Sigmoid colon (tissue), 7 donors: ENCODE results near the gene PEPD. TPM values are rescaled to one million over a fixed set of nuclear protein-coding genes. Genes with fewer than 3 reads are reported as not detected.

Experiments used
- DNase-seq: peaks from one replicate; pipeline ENCODE4 v3.0.0-alpha.2; 2019
- H3K27ac ChIP-seq, 4 donors: fragments of 200-600 bp; sonication (generic); one replicate each; pipeline ENCODE4 v1.5.1; 2016 to 2019; ENCODE audit warnings: mild to moderate bottlenecking in 1 of 4
- H3K27me3 ChIP-seq, 3 donors: fragments of 200-600 bp; sonication (generic); one replicate each; pipeline ENCODE4 v1.5.1; 2019; ENCODE audit warnings: mild to moderate bottlenecking in 1 of 3
- H3K36me3 ChIP-seq, 4 donors: fragments of 200-600 bp; sonication (generic); one replicate each; pipeline ENCODE4 v1.5.1; 2016 to 2019
- H3K4me1 ChIP-seq, 4 donors: fragments of 200-600 bp; sonication (generic); one replicate each; pipeline ENCODE4 v1.5.1; 2017 to 2019
- H3K4me3 ChIP-seq, 4 donors: fragments of 200-600 bp; sonication (generic); one replicate each; pipeline ENCODE4 v1.5.1; 2017 to 2019; ENCODE audit warnings: mild to moderate bottlenecking in 2 of 4, moderate library complexity in 1 of 4
- H3K9me3 ChIP-seq, 4 donors: fragments of 200-600 bp in 3 of 4; sonication (generic) in 3 of 4; one replicate each; pipeline versions ENCODE4 v1.5.1 to v1.6.1; 2013 to 2019
- EP300 ChIP-seq, 4 donors: sonication (generic); formaldehyde crosslinking; IDR thresholded peaks; one replicate each; pipeline ENCODE4 v1.6.1; 2017; ENCODE audit warnings: antibody characterized with exemption in 4 of 4
- POLR2A ChIP-seq, 2 donors: fragments of 450-650 bp; IDR thresholded peaks; one replicate each; pipeline ENCODE4 v1.6.1; 2016; ENCODE audit warnings: antibody characterized with exemption in 2 of 2, mild to moderate bottlenecking in 2 of 2, moderate library complexity in 2 of 2
- POLR2AphosphoS5 ChIP-seq, 4 donors: sonication (generic); formaldehyde crosslinking; IDR thresholded peaks; one replicate each; pipeline ENCODE4 v1.6.1; 2017; ENCODE audit warnings: antibody characterized with exemption in 4 of 4
- WGBS, 2 donors: extraction: QIAGEN DNeasy Blood & Tissue Kit; methylation state at CpG; one replicate each; pipeline ENCODE4 v1.1.7; 2013; 5-methylcytosine and 5-hydroxymethylcytosine counted together
- intact Hi-C: fragments of 100-400 bp; cut with DNase I; formaldehyde crosslinking; loops from one replicate; pipeline ENCODE4 v1.15.1; 2023
- polyA plus RNA-seq, 3 donors: library from polyadenylated mRNA; stranded (reverse); fragments of 200-250 nt; gene quantifications; one replicate each; pipeline ENCODE4 v1.2.3, GENCODE V29; 2013
- total RNA-seq, 4 donors: library from RNA; depleted of rRNA; stranded (reverse); fragments of >200 nt; gene quantifications; one replicate each; pipeline ENCODE4 v1.1.0, GENCODE V29; 2016
- TF ChIP-seq, protein P1 (sequence below), 4 experiments: fragments of 450-650 bp in 3 of 4; fragments of 200-600 bp in 1 of 4; IDR thresholded peaks; one replicate each; pipeline ENCODE4 v1.5.1; 2016 to 2019; ENCODE audit warnings: antibody characterized with exemption in 4 of 4, mild to moderate bottlenecking in 3 of 4, moderate library complexity in 2 of 4
- donor health status: healthy with polysubstance abuse.
- donor health status: Bipolar disorder and iron deficiency.
- donor health status: healthy.

Gene PEPD
- total and polyA plus RNA-seq, 7 donors = 50.0 to 187 (median 67.8) TPM

DNA sequence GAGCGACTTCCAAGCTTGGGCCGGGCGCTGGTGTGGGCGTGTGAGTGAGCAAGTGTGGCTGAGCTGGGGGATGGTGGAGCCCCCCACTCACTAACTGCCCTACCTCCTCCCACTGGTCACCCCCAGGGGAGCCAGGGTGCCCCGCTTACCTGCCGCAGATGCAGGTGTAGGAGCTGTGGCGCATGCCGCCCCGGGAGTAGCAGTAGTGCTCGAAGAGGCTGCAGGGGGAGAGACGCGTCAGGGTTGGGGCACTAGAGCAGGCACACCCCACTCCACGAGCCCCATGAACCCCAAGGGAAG, 108.2 kb downstream of the PEPD start:
- TF ChIP-seq POLR2A (IDR thresholded peaks at IDR 0.05) = no peak
- no peak for TF ChIP-seq EP300 (IDR thresholded peaks at IDR 0.05)
- TF ChIP-seq, protein P1, sequence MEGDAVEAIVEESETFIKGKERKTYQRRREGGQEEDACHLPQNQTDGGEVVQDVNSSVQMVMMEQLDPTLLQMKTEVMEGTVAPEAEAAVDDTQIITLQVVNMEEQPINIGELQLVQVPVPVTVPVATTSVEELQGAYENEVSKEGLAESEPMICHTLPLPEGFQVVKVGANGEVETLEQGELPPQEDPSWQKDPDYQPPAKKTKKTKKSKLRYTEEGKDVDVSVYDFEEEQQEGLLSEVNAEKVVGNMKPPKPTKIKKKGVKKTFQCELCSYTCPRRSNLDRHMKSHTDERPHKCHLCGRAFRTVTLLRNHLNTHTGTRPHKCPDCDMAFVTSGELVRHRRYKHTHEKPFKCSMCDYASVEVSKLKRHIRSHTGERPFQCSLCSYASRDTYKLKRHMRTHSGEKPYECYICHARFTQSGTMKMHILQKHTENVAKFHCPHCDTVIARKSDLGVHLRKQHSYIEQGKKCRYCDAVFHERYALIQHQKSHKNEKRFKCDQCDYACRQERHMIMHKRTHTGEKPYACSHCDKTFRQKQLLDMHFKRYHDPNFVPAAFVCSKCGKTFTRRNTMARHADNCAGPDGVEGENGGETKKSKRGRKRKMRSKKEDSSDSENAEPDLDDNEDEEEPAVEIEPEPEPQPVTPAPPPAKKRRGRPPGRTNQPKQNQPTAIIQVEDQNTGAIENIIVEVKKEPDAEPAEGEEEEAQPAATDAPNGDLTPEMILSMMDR (IDR thresholded peaks at IDR 0.05) = no peak
- TF ChIP-seq POLR2AphosphoS5 (IDR thresholded peaks at IDR 0.05) = no peak
- no peak overlapping the region for H3K27ac ChIP-seq
- no peak for DNase-seq
- H3K4me3 ChIP-seq = no peak overlapping the region
- intact Hi-C loops = no loop called here
- H3K9me3 ChIP-seq = no peaks in the 10 kb centered on the region
- H3K36me3 ChIP-seq = peaks cover 0 to 13% (median 0%) of the 10 kb centered on the region in 4 donors
- no peaks in the 10 kb centered on the region for H3K27me3 ChIP-seq
- WGBS, 2 donors = 83 to 94% methylated on average over 13 of the region's 13 CpGs
- peaks cover 0 to 16% (median 12%) of the 10 kb centered on the region in 4 donors for H3K4me1 ChIP-seq

DNA sequence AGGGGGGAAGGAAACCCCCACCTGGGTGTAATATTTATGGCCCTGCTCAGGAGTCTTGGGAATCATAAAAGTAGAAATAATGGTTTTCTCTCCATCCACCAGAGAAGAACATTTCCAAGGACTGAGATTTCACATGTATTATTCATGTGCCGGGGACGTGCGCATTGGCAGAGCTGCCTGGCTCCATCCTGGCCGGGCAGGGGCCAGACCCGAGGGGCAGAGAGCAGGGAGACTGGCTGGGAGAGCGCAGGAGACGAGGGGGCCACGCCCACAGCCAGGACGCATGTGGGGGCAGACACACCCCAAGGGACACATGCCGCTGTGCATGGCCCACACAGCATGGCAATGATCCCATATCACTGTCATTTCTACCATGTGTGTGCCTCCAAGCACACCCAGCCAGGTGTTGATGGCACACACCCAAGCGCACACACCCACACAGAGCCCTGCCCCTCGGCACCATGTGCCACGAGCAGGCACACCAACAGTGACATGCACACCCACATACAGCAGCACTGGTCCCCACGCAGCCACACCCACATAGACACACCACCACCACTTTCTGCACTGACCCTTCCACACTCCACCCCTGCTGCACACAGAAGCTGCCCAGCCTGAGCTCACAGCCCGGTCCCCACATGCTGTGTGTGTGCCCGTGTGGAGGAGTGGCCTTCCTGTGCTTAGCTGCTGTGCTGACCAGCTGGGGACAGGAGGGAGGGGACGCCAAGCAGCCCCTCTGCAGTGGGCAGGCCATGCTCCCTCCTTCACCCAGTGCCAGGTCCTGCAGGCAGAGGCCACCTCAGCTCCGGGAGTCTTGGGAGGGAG, 108.8 kb downstream of the PEPD start:
- intact Hi-C loops = no loop called here
- Histone ChIP-seq H3K36me3 (peaks cover 0 to 13% (median 0%) of the 10 kb centered on the region in 4 donors), H3K27me3 (no peaks in the 10 kb centered on the region), H3K4me1 (peaks cover 0 to 16% (median 12%) of the 10 kb centered on the region in 4 donors), H3K9me3 (no peaks in the 10 kb centered on the region), H3K4me3 (no peak overlapping the region), H3K27ac (no peak overlapping the region)
- no peak for DNase-seq
- no peak for TF ChIP-seq EP300 (IDR thresholded peaks at IDR 0.05)
- TF ChIP-seq, protein P1 (IDR thresholded peaks at IDR 0.05) = no peak
- no peak for TF ChIP-seq POLR2A (IDR thresholded peaks at IDR 0.05)
- 22 to 68% methylated on average over 18 of the region's 18 CpGs for WGBS, 2 donors

DNA sequence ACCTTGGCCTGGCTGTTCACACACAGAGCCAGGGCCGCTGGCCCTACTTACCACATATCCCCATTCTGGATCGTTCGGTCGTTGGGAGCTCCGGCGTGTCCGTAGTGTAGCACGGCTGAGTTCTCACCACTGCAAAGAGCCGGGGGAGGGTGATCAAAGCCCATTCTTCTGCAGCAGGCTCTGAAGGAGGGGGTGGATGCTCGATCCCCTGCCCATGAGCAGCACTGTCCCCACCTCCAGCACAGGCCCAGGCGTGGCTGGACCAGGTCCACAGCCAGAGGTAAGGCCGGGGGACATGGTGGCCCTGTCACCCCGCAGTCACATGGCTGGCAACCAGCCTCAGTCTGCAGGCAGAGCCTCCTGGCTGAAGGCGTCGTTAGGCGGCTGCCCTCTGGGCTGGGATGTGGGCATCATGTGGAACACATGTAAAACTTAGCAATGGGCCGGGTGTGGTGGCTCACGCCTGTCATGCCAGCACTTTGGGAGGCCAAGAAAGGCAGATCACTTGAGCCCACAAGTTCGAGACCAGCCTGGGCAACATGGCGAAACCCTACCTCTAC, 109.9 kb downstream of the PEPD start:
- 92 to 93% methylated on average over 20 of the region's 20 CpGs for WGBS, 2 donors
- intact Hi-C loops = no loop called here
- TF ChIP-seq POLR2A (IDR thresholded peaks at IDR 0.05) (no peak), POLR2AphosphoS5 (IDR thresholded peaks at IDR 0.05) (no peak), EP300 (IDR thresholded peaks at IDR 0.05) (no peak)
- TF ChIP-seq, protein P1 (IDR thresholded peaks at IDR 0.05) = no peak
- no peaks in the 10 kb centered on the region for H3K27me3 ChIP-seq
- H3K9me3 ChIP-seq = no peaks in the 10 kb centered on the region
- peaks cover 0 to 13% (median 0%) of the 10 kb centered on the region in 4 donors for H3K36me3 ChIP-seq
- DNase-seq = no peak
- peaks cover 0 to 8% (median 5%) of the 10 kb centered on the region in 4 donors for H3K4me1 ChIP-seq
- H3K4me3 ChIP-seq = no peak overlapping the region
- H3K27ac ChIP-seq = no peak overlapping the region

DNA sequence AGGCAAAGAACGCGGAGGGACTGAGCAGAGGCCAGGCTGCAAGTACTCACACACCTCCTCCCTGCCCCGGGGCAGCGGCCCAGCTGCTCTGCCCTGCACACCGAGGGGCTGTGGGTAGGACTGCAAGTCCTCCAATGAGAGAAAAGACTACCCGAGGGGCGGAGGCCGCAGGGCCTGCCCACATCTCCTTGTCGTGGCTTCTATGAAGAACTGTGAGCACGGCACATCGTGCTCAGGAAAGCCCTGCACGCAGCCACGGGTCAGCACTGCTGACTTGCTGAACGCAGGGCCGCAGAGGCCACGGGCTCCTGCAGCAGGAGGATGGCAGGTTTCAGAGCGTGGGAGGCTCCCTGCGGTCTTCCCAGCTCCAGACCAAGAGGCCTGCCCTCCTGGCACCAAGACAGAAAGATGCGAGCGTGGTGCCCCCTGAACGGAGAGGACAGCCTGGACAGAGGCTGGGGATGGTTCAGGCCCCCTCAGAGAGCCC, 110.6 kb downstream of the PEPD start:
- intact Hi-C loops = loop anchor here (1.0 kb wide), 1 partner anchor 166 kb away; no protein-coding TSS in a partner anchor
- WGBS, 2 donors = 90 to 92% methylated on average over 21 of the region's 21 CpGs
- H3K36me3 ChIP-seq = peaks cover 0 to 13% (median 0%) of the 10 kb centered on the region in 4 donors
- no peak overlapping the region for H3K4me3 ChIP-seq
- TF ChIP-seq POLR2A (IDR thresholded peaks at IDR 0.05) = no peak
- TF ChIP-seq POLR2AphosphoS5 (IDR thresholded peaks at IDR 0.05) = no peak
- TF ChIP-seq EP300 (IDR thresholded peaks at IDR 0.05) = no peak
- TF ChIP-seq, protein P1 (IDR thresholded peaks at IDR 0.05) = no peak
- H3K27ac ChIP-seq = no peak overlapping the region
- DNase-seq = no peak
- no peaks in the 10 kb centered on the region for H3K9me3 ChIP-seq
- H3K27me3 ChIP-seq = no peaks in the 10 kb centered on the region
- H3K4me1 ChIP-seq = peaks cover 0 to under 1% (median under 1%) of the 10 kb centered on the region in 4 donors
